A549 (cell line): ENCODE measurements around the gene TNFSF13B. TPM values are rescaled to one million over a fixed set of nuclear protein-coding genes. Genes with fewer than 3 reads are reported as not detected.

Experiments
- ATAC-seq, 2 experiments: fragments of 200-7000 bp in 1 of 2; fragments of >200 bp in 1 of 2; cut with Nextera tagmentation in 1 of 2; cut with Tn5 transposase in 1 of 2; 3 replicates each; pipeline versions ENCODE4 v1.8.0 to v1.9.1; 2018 to 2020; ENCODE audit warnings: mild to moderate bottlenecking in 1 of 2, moderate library complexity in 1 of 2
- CTCF ChIA-PET: fragments of 300-600 bp; sonication (Branson Sonifier 250); formaldehyde crosslinking; extraction: SDS; loops from one replicate; lab custom pipeline; 2021; ENCODE audit warnings: antibody characterized with exemption, inconsistent platforms; lab: Yijun Ruan, JAX
- POLR2A ChIA-PET: fragments of 350-600 bp; formaldehyde crosslinking; extraction: SDS; loops from one replicate; lab custom pipeline; 2021; ENCODE audit warnings: antibody characterized with exemption, inconsistent platforms; lab: Yijun Ruan, JAX
- DNase-seq, 2 experiments: peaks; one replicate each; pipeline versions ENCODE4 v3.0.0 to v3.0.0-alpha.2; 2011 to 2016; ENCODE audit warnings: low read depth in 1 of 2, low spot score in 1 of 2
- FAIRE-seq: peaks from 2 replicates; lab custom pipeline; 2011; peaks lifted over from hg19 to GRCh38; lab: Jason Lieb, UNC
- H3K27ac ChIP-seq, 2 experiments: fragments of >200 bp; sonication (Bioruptor Twin); formaldehyde crosslinking; 3 replicates each; pipeline ENCODE4 v1.5.1; 2016 to 2017
- H3K4me1 ChIP-seq: fragments of >200 bp; sonication (Bioruptor Twin); formaldehyde crosslinking; 3 replicates; pipeline ENCODE4 v1.6.1; 2016
- H3K4me2 ChIP-seq: fragments of >200 bp; sonication (Bioruptor Twin); formaldehyde crosslinking; 3 replicates; pipeline ENCODE4 v1.6.1; 2016
- H3K4me3 ChIP-seq: fragments of >200 bp; sonication (Bioruptor Twin); formaldehyde crosslinking; 3 replicates; pipeline ENCODE4 v1.5.1; 2016
- H3K9me3 ChIP-seq: fragments of >200 bp; sonication (Bioruptor Twin); formaldehyde crosslinking; 3 replicates; pipeline ENCODE4 v1.6.1; 2016
- BCL3 ChIP-seq: fragments of >200 bp; sonication (Bioruptor Twin); formaldehyde crosslinking; IDR thresholded peaks from 3 replicates; pipeline ENCODE4 v1.6.1; 2016
- CBX2 ChIP-seq: fragments of 200-600 bp; sonication (generic); IDR thresholded peaks from 2 replicates; pipeline ENCODE4 v1.6.1; 2016; ENCODE audit warnings: low read depth, mild to moderate bottlenecking, borderline replicate concordance
- CHD2 ChIP-seq: fragments of 150-350 bp; IDR thresholded peaks from 2 replicates; pipeline ENCODE4 v1.6.1; 2014; ENCODE audit warnings: low read length; ENCODE audit not compliant: partially characterized antibody
- ELK1 ChIP-seq: fragments of 150-350 bp; IDR thresholded peaks from 2 replicates; pipeline ENCODE4 v1.6.1; 2014; ENCODE audit warnings: low read depth, mild to moderate bottlenecking, low read length
- FOSL2 ChIP-seq, 2 experiments: fragments of 450-650 bp in 1 of 2; fragments of >200 bp in 1 of 2; sonication (Bioruptor Twin) in 1 of 2; formaldehyde crosslinking; IDR thresholded peaks; 2 replicates each; pipeline versions ENCODE4 v1.5.0 to v1.6.1; 2016 to 2020; ENCODE audit warnings: mild to moderate bottlenecking in 1 of 2, moderate library complexity in 1 of 2
- HDAC2 ChIP-seq: fragments of 200-600 bp; sonication (generic); IDR thresholded peaks from 2 replicates; pipeline ENCODE4 v1.6.1; 2016
- HEYL ChIP-seq: fragments of 250-450 bp; sonication (Bioruptor Pico); IDR thresholded peaks from 2 replicates; pipeline ENCODE4 v1.8.0; 2021; ENCODE audit warnings: mild to moderate bottlenecking, moderate library complexity
- MAZ ChIP-seq: fragments of 150-350 bp; IDR thresholded peaks from 2 replicates; pipeline ENCODE4 v1.6.1; 2014; ENCODE audit warnings: antibody characterized with exemption, low read depth, low read length, borderline replicate concordance
- PBX3 ChIP-seq: IDR thresholded peaks from 2 replicates; pipeline ENCODE4 v1.6.1; 2012
- PHF8 ChIP-seq: fragments of 200-600 bp; sonication (generic); IDR thresholded peaks from 2 replicates; pipeline ENCODE4 v1.6.1; 2016; ENCODE audit warnings: low read depth, mild to moderate bottlenecking, antibody characterized with exemption, moderate library complexity, borderline replicate concordance
- RFX5 ChIP-seq: fragments of 450-650 bp; IDR thresholded peaks from 2 replicates; pipeline ENCODE4 v1.7.1; 2014; ENCODE audit warnings: antibody characterized with exemption, mild to moderate bottlenecking, moderate library complexity
- SREBF2 ChIP-seq: fragments of 450-650 bp; IDR thresholded peaks from 2 replicates; pipeline ENCODE4 v1.6.1; 2014; ENCODE audit warnings: mild to moderate bottlenecking, moderate library complexity
- TP53 ChIP-seq: fragments of 250-450 bp; sonication (Bioruptor Pico); IDR thresholded peaks from 2 replicates; pipeline ENCODE4 v1.5.0; 2021; ENCODE audit warnings: mild to moderate bottlenecking, moderate library complexity
- ZC3H11A ChIP-seq: fragments of 450-650 bp; IDR thresholded peaks from 2 replicates; pipeline ENCODE4 v1.6.1; 2014; ENCODE audit warnings: antibody characterized with exemption, mild to moderate bottlenecking
- ZNF302 ChIP-seq: fragments of 250-450 bp; sonication (Bioruptor Pico); IDR thresholded peaks from 2 replicates; pipeline ENCODE4 v1.9.0; 2021; ENCODE audit warnings: inconsistent platforms, mild to moderate bottlenecking, moderate library complexity
- ZSCAN20 ChIP-seq: fragments of 250-450 bp; sonication (Bioruptor Pico); IDR thresholded peaks from 2 replicates; pipeline ENCODE4 v1.8.0; 2022; ENCODE audit warnings: mild to moderate bottlenecking, moderate library complexity
- WGBS: methylation state at CpG from one replicate; pipeline ENCODE4 v1.1.6; 2017; ENCODE audit errors: missing lambda C conversion rate; 5-methylcytosine and 5-hydroxymethylcytosine counted together
- polyA plus RNA-seq, 4 experiments: library from polyadenylated mRNA; depleted of rRNA in 3 of 4; stranded (reverse); fragments of >200 nt; fragmentation: RNase III in 1 of 4; extraction: RNeasy Plus Mini Kit Qiagen cat#74134 plus additional on column Dnase treatment in 1 of 4; gene quantifications; 2 replicates in 3 of 4; 3 replicates in 1 of 4; pipeline ENCODE4 v1.2.3, GENCODE V29; 2011 to 2017

TNFSF13B gene
- polyA plus RNA-seq, 2 of the 4 experiments (the other 2 are of a cell fraction): 0.13 to 0.22 TPM

GRCh38 chr13:108249150-108249549, 20.4 kb upstream of the TNFSF13B start:
- 67% methylated on average over 4 of the region's 4 CpGs for WGBS
- FAIRE-seq: no peak
- TF ChIP-seq CBX2 (no peak), ELK1 (no peak), HEYL (CRISPR knock-in tag) (no peak), TP53 (CRISPR knock-in tag) (no peak), PBX3 (no peak), SREBF2 (no peak), FOSL2 (IDR thresholded peaks at IDR 0.05) (no peak), FOSL2 (CRISPR knock-in tag; IDR thresholded peaks at IDR 0.05) (no peak), RFX5 (no peak), ZNF302 (CRISPR knock-in tag) (no peak)
- Histone ChIP-seq H3K27ac (no peak overlapping the region), H3K4me1 (no peaks in the 10 kb centered on the region), H3K4me3 (no peak overlapping the region), H3K4me2 (no peak overlapping the region), H3K9me3 (no peaks in the 10 kb centered on the region; the same call in 2 of the 3 replicates)
- ChIA-PET POLR2A (no interaction called here), CTCF (no interaction called here)
- no peak for ATAC-seq
- no peak for DNase-seq

- TF ChIP-seq PHF8: no peak
- TF ChIP-seq CHD2: no peak
- TF ChIP-seq HEYL (CRISPR knock-in tag): no peak
- TF ChIP-seq PBX3: no peak
- no peak for TF ChIP-seq HDAC2
- no peak for TF ChIP-seq ELK1
- no peak for TF ChIP-seq ZC3H11A
- no peak for TF ChIP-seq MAZ
- TF ChIP-seq RFX5: no peak
- TF ChIP-seq BCL3: no peak
- TF ChIP-seq ZSCAN20 (CRISPR knock-in tag): no peak
- no peak for FAIRE-seq
- no peaks in the 10 kb centered on the region for H3K4me1 ChIP-seq
- WGBS: 47% methylated on average over 2 of the region's 2 CpGs
- H3K4me2 ChIP-seq: no peak overlapping the region
- H3K9me3 ChIP-seq: no peaks in the 10 kb centered on the region
- CTCF ChIA-PET: no interaction called here
- no peak overlapping the region for H3K4me3 ChIP-seq
- H3K27ac ChIP-seq: no peak overlapping the region
- DNase-seq: no peak
- POLR2A ChIA-PET: no interaction called here
- no peak for ATAC-seq
Observed at GRCh38 chr13:108257248-108257647, 12.3 kb upstream of the TNFSF13B start.
